PC-3 (cell line): ENCODE results near the gene MYH11. TPM values are rescaled to one million over a fixed set of nuclear protein-coding genes. Genes with fewer than 3 reads are reported as not detected.

Source experiments
- ATAC-seq: fragments of 200-7000 bp; cut with Tn5 transposase; 2 replicates; pipeline ENCODE4 v1.9.1; 2020; ENCODE audit warnings: mild to moderate bottlenecking, moderate library complexity
- BruUV-seq: library from RNA; stranded (reverse); fragments of 400-500 nt; replicated peaks from 2 replicates; lab custom pipeline; 2021; lab: Mats Ljungman, UMichigan
- CTCF ChIA-PET: fragments of 300-600 bp; sonication (Branson Sonifier 250); formaldehyde crosslinking; loops from one replicate; lab custom pipeline; 2022; ENCODE audit warnings: antibody characterized with exemption; lab: Charles Lee
- POLR2A ChIA-PET: fragments of 300-600 bp; sonication (Branson Sonifier 250); formaldehyde crosslinking; loops from one replicate; lab custom pipeline; 2022; ENCODE audit warnings: antibody characterized with exemption; ENCODE audit not compliant: unreplicated experiment; lab: Charles Lee
- DNase-seq: peaks from one replicate; pipeline ENCODE4 v3.0.0-alpha.2; 2015
- H2AFZ ChIP-seq: fragments of 300-600 bp; sonication (generic); 2 replicates; pipeline ENCODE4 v1.6.0; 2016; ENCODE audit warnings: antibody characterized with exemption, low read length
- H3F3A ChIP-seq: fragments of 300-600 bp; sonication (generic); one replicate; pipeline ENCODE4 v1.6.0; 2017; ENCODE audit warnings: antibody characterized with exemption, low read length, control low read depth, mild to moderate bottlenecking; ENCODE audit not compliant: unreplicated experiment
- H3K27ac ChIP-seq: fragments of 300-600 bp; sonication (generic); 2 replicates; pipeline ENCODE4 v1.5.1; 2016; ENCODE audit warnings: mild to moderate bottlenecking, low read length
- H3K27me3 ChIP-seq: fragments of 300-600 bp; sonication (generic); 2 replicates; pipeline ENCODE4 v1.6.1; 2016; ENCODE audit warnings: low read length, mixed read lengths
- H3K36me3 ChIP-seq: fragments of 300-600 bp; sonication (generic); 2 replicates; pipeline ENCODE4 v1.6.1; 2016; ENCODE audit warnings: low read depth, mixed run types, low read length, mixed read lengths
- H3K4me1 ChIP-seq: fragments of 300-600 bp; sonication (generic); 2 replicates; pipeline ENCODE4 v1.5.1; 2016; ENCODE audit warnings: low read length; ENCODE audit not compliant: insufficient read depth
- H3K4me2 ChIP-seq: fragments of 300-600 bp; sonication (generic); 2 replicates; pipeline ENCODE4 v1.6.0; 2016; ENCODE audit warnings: low read length
- H3K4me3 ChIP-seq: fragments of 300-600 bp; sonication (generic); 2 replicates; pipeline ENCODE4 v1.5.1; 2016; ENCODE audit warnings: mild to moderate bottlenecking, low read length, mixed read lengths
- H3K79me2 ChIP-seq: fragments of 300-600 bp; sonication (generic); 2 replicates; pipeline ENCODE4 v1.6.1; 2017; ENCODE audit warnings: low read length, mixed read lengths
- H3K9ac ChIP-seq: fragments of 300-600 bp; sonication (generic); 2 replicates; pipeline ENCODE4 v1.6.0; 2016; ENCODE audit warnings: mild to moderate bottlenecking, low read length
- H3K9me2 ChIP-seq: fragments of 300-600 bp; sonication (generic); replicated peaks from 2 replicates; pipeline ENCODE4 v1.6.1; 2016; ENCODE audit warnings: mixed run types, low read length, mixed read lengths
- H3K9me3 ChIP-seq: fragments of 300-600 bp; sonication (generic); 2 replicates; pipeline ENCODE4 v1.6.1; 2016; ENCODE audit warnings: low read length, mixed read lengths
- H4K20me1 ChIP-seq: fragments of 300-600 bp; sonication (generic); 2 replicates; pipeline ENCODE4 v1.6.1; 2016; ENCODE audit warnings: low read length, mixed read lengths
- EZH2 ChIP-seq: fragments of 300-600 bp; sonication (generic); IDR thresholded peaks from one replicate; pipeline ENCODE4 v1.6.1; 2017; ENCODE audit warnings: antibody characterized with exemption, mild to moderate bottlenecking, low read length; ENCODE audit not compliant: unreplicated experiment
- EZH2phosphoT487 ChIP-seq: fragments of 300-600 bp; sonication (generic); IDR thresholded peaks from 2 replicates; pipeline ENCODE4 v1.6.1; 2018; ENCODE audit warnings: mild to moderate bottlenecking, antibody characterized with exemption, low read length, borderline replicate concordance
- intact Hi-C: fragments of 100-400 bp; cut with micrococcal nuclease; formaldehyde crosslinking; loops from 2 replicates; pipeline ENCODE4 v1.9.0; 2023
- total RNA-seq: library from RNA; depleted of rRNA; stranded (reverse); fragments of >200 nt; gene quantifications from 2 replicates; pipeline ENCODE4 v1.2.3, GENCODE V29; 2014
- TF ChIP-seq, protein P1 (sequence below): fragments of 300-600 bp; sonication (generic); conservative IDR thresholded peaks from 2 replicates; pipeline ENCODE4 v1.5.1; 2017; ENCODE audit warnings: antibody characterized with exemption, low read depth, mild to moderate bottlenecking, low read length

The MYH11 gene
- total RNA-seq, 1 experiment from 2014 or later: not detected

DNA sequence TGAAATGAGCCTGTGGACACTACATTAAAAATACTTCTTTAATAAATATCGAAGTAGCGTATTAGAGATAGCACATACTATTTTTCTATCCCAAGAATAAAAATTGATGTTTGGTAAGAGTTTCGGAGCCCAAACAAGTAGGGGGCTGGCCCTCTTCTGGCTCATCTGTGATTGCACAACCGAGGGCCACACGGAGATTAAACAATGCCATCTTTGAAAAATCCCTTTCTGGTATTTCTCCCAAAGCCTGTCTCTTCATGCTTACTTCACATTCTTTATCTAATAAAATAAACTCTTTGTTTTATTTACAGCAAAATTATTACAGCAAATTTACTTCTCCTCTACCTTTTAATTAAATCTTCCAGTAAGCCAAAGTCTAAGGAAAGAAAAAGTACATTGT, 9.6 kb upstream of the MYH11 start:
- POLR2A ChIA-PET: no interaction called here
- Histone ChIP-seq H3K36me3 (peaks cover 25% of the 10 kb centered on the region; the same call in 1 of the 2 replicates), H2AFZ (no peak overlapping the region), H3K27me3 (no peaks in the 10 kb centered on the region), H3K9me2 (no peaks in the 10 kb centered on the region), H3K4me3 (no peak overlapping the region), H3K4me2 (no peak overlapping the region), H3K27ac (no peak overlapping the region), H3K4me1 (no peaks in the 10 kb centered on the region), H3K79me2 (no peaks in the 10 kb centered on the region), H3K9me3 (no peaks in the 10 kb centered on the region), H4K20me1 (no peaks in the 10 kb centered on the region), H3K9ac (no peak overlapping the region), H3F3A (no peaks in the 10 kb centered on the region)
- intact Hi-C loops: no loop called here
- no TSS peak for BruUV-seq
- no peak for ATAC-seq
- DNase-seq: no peak
- TF ChIP-seq, protein P1, sequence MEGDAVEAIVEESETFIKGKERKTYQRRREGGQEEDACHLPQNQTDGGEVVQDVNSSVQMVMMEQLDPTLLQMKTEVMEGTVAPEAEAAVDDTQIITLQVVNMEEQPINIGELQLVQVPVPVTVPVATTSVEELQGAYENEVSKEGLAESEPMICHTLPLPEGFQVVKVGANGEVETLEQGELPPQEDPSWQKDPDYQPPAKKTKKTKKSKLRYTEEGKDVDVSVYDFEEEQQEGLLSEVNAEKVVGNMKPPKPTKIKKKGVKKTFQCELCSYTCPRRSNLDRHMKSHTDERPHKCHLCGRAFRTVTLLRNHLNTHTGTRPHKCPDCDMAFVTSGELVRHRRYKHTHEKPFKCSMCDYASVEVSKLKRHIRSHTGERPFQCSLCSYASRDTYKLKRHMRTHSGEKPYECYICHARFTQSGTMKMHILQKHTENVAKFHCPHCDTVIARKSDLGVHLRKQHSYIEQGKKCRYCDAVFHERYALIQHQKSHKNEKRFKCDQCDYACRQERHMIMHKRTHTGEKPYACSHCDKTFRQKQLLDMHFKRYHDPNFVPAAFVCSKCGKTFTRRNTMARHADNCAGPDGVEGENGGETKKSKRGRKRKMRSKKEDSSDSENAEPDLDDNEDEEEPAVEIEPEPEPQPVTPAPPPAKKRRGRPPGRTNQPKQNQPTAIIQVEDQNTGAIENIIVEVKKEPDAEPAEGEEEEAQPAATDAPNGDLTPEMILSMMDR: no peak
- CTCF ChIA-PET: interaction anchor here (0.5 kb wide), 1 partner anchor 21 kb away, joined by 6 read pairs; no protein-coding TSS in a partner anchor

DNA sequence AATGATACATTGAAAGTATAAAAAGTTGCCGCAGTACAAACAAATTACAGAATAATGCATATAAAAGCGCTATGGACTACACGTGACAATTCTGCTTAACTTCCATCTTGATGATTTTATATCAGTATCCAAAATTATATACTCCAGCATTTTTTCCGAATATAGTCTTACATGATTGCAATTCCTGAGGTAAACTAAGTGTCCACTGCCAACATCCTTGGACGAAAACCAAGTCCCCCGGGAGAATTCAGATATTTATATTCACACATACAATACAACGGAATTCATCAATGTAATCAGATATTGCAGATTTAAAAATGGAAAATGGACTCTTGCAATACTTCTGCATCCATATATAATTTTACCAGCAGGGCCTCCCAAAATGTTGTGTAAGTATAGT, 8.9 kb upstream of the MYH11 start:
- no peaks in the 10 kb centered on the region for H4K20me1 ChIP-seq
- H3K27ac ChIP-seq: no peak overlapping the region
- TF ChIP-seq, protein P1: no peak
- TF ChIP-seq EZH2phosphoT487 (no peak), EZH2 (no peak)
- no peak for DNase-seq
- CTCF ChIA-PET: no interaction called here
- no peaks in the 10 kb centered on the region for H3K27me3 ChIP-seq
- H3K9ac ChIP-seq: no peak overlapping the region
- H3F3A ChIP-seq: no peaks in the 10 kb centered on the region
- no TSS peak for BruUV-seq
- intact Hi-C loops: no loop called here
- no peak for ATAC-seq
- H3K79me2 ChIP-seq: no peaks in the 10 kb centered on the region
- H3K9me2 ChIP-seq: no peaks in the 10 kb centered on the region
- no peak overlapping the region for H3K4me3 ChIP-seq
- H3K36me3 ChIP-seq: peaks cover 25% of the 10 kb centered on the region; the same call in 1 of the 2 replicates
- no peak overlapping the region for H2AFZ ChIP-seq
- POLR2A ChIA-PET: no interaction called here
- H3K4me2 ChIP-seq: no peak overlapping the region
- H3K9me3 ChIP-seq: no peaks in the 10 kb centered on the region
- no peaks in the 10 kb centered on the region for H3K4me1 ChIP-seq

- Histone ChIP-seq H3K4me1 (no peaks in the 10 kb centered on the region), H3K9me2 (no peaks in the 10 kb centered on the region), H3K27me3 (no peaks in the 10 kb centered on the region), H3K4me2 (no peak overlapping the region), H4K20me1 (no peaks in the 10 kb centered on the region), H3K36me3 (peaks cover 19% of the 10 kb centered on the region; the same call in 1 of the 2 replicates), H3F3A (no peaks in the 10 kb centered on the region), H3K9me3 (no peaks in the 10 kb centered on the region), H3K9ac (no peak overlapping the region), H3K79me2 (no peaks in the 10 kb centered on the region), H3K27ac (no peak overlapping the region), H3K4me3 (no peak overlapping the region), H2AFZ (no peak overlapping the region)
- TF ChIP-seq EZH2phosphoT487 (no peak), EZH2 (no peak)
- TF ChIP-seq, protein P1: no peak
- CTCF ChIA-PET: no interaction called here
- intact Hi-C loops: no loop called here
- ATAC-seq: no peak
- BruUV-seq: no TSS peak
- POLR2A ChIA-PET: no interaction called here
- DNase-seq: no peak
These were observed 8.1 kb upstream of the MYH11 start for GRCh38 chr16:15864939-15865338.
